CD4-positive, alpha-beta T cell treated with Interleukin-21 for 1 hour (primary cell): ENCODE data around the gene FBXO24.

ENCODE experiments used
- DNase-seq: peaks from one replicate; pipeline ENCODE4 v3.0.0-alpha.2; 2020

Gene FBXO24

DNA sequence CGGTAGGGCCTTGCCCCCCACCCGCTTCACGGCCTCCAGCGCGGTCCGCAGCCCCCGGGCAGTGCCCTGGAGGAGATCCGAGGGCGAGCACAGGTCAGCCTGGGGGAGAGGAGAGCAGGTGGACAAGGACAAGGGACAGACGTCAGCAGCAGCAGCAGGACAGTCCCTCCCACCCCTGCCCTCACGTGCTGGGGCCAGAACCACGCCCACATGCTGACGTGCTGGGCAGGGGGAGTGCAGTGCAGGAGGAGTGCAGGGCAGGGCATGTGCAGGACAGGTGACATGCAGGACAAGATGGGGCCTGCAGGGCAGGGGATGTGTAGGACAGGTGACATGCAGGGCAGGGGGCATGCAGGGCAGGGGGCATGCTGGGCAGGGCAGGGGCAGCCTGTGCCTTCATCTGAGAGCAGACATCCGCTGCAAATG, 10.9 kb upstream of the FBXO24 start:
- no peak for DNase-seq

- DNase-seq = no peak
Measured at GRCh38 chr7:100575746-100576383, 10.3 kb upstream of the FBXO24 start.

GRCh38 chr7:100576384-100576993, 9.6 kb upstream of the FBXO24 start:
- DNase-seq = no peak

DNA sequence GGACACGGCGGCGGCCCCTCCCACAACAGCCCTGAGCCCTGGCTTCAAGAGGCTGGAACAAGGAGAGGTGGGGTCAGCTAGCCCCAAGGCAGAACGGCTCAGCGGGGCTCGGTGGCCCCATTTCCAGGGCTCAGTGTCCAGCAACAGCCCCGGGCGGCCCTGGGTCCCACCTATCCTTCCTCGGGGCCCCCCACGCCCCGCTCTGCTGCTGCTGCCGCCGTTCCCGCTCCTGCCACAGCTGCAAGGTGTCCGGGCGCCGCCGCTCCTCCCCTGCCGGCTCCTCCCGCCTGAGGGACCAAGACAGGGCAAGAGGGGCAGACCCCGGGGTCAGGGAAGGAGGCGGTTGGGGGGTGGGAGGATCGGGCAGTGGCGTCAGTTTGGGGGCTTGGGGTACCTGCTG, 9.0 kb upstream of the FBXO24 start:
- no peak for DNase-seq

GRCh38 chr7:100577507-100577906, 8.6 kb upstream of the FBXO24 start:
- DNase-seq = no peak

- DNase-seq = no peak
Measured at GRCh38 chr7:100578246-100579183, 7.6 kb upstream of the FBXO24 start.

DNA sequence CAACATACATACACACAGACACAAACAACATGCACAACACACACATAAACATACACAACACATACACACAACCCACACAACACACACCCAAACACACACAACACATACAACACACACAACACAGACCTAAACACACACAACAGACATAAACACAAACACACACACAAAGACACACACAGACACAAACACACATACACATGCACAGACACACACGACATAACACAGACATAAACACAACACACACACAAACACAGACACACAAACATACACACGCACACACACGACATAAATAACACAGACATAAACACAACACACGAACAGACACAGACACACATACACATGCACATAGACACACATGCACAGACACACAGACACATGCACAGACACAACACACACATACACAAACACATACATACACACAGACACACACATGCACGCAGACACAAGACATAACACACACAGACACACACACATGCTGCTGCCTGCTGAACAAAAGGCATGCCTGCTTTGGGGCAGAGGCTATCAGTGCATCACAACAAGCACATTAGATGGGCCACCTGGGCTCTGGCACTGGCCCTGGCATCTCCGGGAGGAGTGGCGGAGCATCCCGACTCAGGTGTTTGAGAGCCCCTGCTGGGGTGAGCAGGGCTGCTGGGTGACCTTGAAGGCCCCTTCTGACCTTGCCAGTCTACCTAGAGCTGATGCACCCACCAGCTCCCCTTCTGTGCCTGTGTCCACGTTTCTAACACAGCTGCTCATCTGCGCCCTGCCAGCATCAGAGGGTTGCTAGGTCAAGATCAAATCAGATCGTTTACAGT, 5.5 kb upstream of the FBXO24 start:
- DNase-seq = no peak

DNA sequence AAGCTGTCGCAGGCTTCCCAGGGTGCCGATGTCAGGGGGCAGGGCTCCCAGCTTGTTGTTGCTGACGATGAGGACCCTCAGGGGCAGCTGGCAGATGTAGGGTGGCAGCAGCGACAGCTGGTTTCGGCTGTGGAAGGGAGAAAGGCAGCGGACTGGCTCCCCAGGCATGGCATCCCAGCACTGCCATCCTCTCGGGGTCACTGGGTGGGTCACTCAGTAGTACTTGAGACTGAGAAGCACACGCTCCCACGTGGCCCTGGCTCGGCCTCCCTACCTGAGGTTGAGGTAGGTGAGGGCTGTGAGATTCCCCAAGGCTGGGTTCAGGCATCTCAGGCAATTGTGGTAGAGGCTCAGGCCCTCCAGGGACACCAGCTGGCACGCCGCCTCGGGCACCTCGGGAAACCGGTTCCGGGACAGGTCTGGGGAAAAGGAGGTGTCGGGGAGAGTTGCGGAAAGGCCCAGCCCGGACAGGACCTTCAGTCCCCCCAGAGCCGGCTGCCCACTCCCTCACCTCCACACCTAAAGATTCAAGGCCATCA, 4.0 kb upstream of the FBXO24 start:
- no peak for DNase-seq

DNA sequence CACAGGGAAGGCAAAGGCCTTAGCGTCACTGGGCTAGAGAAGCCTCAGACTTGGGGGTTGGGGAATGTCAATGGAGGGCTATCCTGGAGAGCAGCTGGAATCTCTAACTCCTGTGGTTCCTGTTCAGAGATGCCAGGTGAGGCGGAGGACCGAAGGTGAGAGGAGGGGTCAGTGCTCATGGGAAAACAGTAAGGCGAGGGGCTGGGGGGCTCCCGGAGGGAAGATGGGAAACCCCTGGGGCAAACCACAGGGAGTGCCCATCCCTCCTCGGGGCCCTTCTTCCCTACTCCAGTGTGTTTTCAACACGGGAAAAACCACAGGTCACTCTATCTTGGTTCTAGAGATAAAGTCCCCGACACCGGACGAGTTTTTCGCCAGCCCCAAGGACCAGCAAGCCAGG, 3.5 kb upstream of the FBXO24 start:
- DNase-seq = no peak

GRCh38 chr7:100583132-100584053, 2.7 kb upstream of the FBXO24 start:
- DNase-seq = peak; percentile 69

DNA sequence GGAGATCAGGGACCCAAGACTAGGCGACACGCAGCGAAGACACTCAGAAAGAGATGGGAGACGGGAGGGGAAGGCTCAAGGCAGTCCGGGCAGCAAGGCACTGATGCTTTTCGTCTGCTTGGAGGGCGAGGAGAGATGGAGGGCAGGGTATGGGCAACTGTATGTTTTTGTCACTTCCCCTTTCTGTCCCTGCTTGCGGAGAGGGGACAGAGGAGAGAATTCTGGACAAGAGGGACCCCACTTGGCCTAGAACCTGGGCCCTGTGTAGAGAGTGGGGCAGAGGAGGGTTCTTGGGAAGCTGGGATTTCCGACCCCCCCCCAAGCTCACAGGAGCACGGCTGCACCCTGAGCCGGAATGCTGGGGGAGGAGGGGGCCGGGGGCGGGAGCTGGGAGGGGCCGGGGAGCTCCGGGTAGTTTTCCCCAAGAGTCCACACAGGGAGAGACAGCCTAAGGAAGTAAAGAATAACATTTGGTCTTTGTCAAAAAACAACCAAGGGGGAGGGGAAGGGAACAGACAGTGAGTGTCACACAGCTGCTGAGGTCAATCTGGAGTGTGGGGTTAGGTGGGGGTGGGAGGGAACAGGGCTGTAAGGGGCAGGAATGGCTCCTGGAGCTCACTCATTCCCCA, 2.0 kb upstream of the FBXO24 start:
- no peak for DNase-seq

- no peak for DNase-seq
Measured at GRCh38 chr7:100584683-100585510, 1.2 kb upstream of the FBXO24 start.

- DNase-seq = peak; percentile 69
Measured at GRCh38 chr7:100585511-100586265, 440 bp upstream of the FBXO24 start, which contains the start of gene LRCH4. Gene LRCH4, minus strand, starts transcription at chr7:100586129. Its CDS starts 29 bp downstream, at chr7:100586100.

GRCh38 chr7:100588438-100588837, 2.3 kb downstream of the FBXO24 start:
- no peak for DNase-seq

GRCh38 chr7:100589341-100589947, 3.3 kb downstream of the FBXO24 start:
- no peak for DNase-seq

DNA sequence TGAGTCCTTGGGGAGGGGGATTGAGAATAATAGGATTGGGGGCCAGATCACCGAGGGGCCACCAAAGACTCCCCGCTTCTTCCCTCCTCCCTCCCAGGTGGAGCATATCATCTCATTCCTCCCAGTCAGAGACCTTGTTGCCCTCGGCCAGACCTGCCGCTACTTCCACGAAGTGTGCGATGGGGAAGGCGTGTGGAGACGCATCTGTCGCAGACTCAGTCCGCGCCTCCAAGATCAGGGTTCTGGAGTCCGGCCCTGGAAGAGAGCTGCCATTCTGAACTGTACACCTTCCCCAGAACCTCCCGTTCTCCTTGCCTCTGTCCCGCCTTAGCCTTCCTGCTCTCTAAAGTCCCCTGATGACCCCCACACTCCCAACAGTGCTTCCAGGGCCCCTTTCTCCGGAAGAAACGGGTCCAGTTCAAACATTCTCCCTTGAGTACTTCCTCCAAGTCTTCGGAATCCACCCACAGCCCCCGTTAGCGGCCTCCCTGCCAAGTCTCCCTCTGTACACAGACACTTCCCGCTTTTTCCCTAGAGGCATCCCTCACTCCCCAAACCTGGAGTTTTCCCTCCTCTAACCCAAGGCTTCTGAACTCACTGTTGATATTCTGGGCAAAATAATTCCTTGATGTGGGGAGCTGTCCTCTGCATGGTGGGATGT, 4.1 kb downstream of the FBXO24 start:
- DNase-seq = no peak

- no peak for DNase-seq
Measured at GRCh38 chr7:100591596-100591995, 5.5 kb downstream of the FBXO24 start.

- DNase-seq = no peak
Measured at GRCh38 chr7:100595188-100595587, 9.1 kb downstream of the FBXO24 start.
